NCI-H1105 (cell line): ENCODE results near the gene OR52E2.

Experiments used
- DNase-seq: peaks from one replicate; lab custom pipeline; 2025; lab: John Stamatoyannopoulos, UW

OR52E2 gene

GRCh38 chr11:5011254-5011653, 48.2 kb downstream of the OR52E2 start:
- no peak for DNase-seq
